NCI-H1092 (cell line): ENCODE results near the gene CAMK2D.

Experiments used
- DNase-seq: peaks from one replicate; lab custom pipeline; 2025; lab: John Stamatoyannopoulos, UW

Gene CAMK2D

GRCh38 chr4:113524096-113524495 lies 237.4 kb downstream of the CAMK2D start:
- DNase-seq, result no peak

- no peak for DNase-seq
Observed at GRCh38 chr4:113522433-113522832, 239.1 kb downstream of the CAMK2D start.

- no peak for DNase-seq
Observed at GRCh38 chr4:113513382-113513781, 248.2 kb downstream of the CAMK2D start.

GRCh38 chr4:113512880-113513279 lies 248.7 kb downstream of the CAMK2D start:
- no peak for DNase-seq

GRCh38 chr4:113511944-113512343 lies 249.6 kb downstream of the CAMK2D start:
- DNase-seq, result no peak

GRCh38 chr4:113509851-113510250 lies 251.7 kb downstream of the CAMK2D start:
- DNase-seq, result no peak

GRCh38 chr4:113505044-113505443 lies 256.5 kb downstream of the CAMK2D start:
- no peak for DNase-seq

- no peak for DNase-seq
Observed at GRCh38 chr4:113504422-113504821, 257.1 kb downstream of the CAMK2D start.

GRCh38 chr4:113503691-113504090 lies 257.8 kb downstream of the CAMK2D start:
- DNase-seq, result no peak

- DNase-seq, result no peak
Observed at GRCh38 chr4:113502906-113503305, 258.6 kb downstream of the CAMK2D start.

GRCh38 chr4:113502476-113502875 lies 259.1 kb downstream of the CAMK2D start:
- DNase-seq, result no peak

- DNase-seq, result no peak
Observed at GRCh38 chr4:113500424-113500823, 261.1 kb downstream of the CAMK2D start.

- DNase-seq, result no peak
Observed at GRCh38 chr4:113499696-113500095, 261.8 kb downstream of the CAMK2D start.

- DNase-seq, result no peak
Observed at GRCh38 chr4:113499166-113499565, 262.4 kb downstream of the CAMK2D start.

GRCh38 chr4:113497154-113497884 lies 264.2 kb downstream of the CAMK2D start:
- DNase-seq, result no peak

- no peak for DNase-seq
Observed at GRCh38 chr4:113496698-113497097, 264.8 kb downstream of the CAMK2D start.

GRCh38 chr4:113495790-113496189 lies 265.7 kb downstream of the CAMK2D start:
- no peak for DNase-seq

- DNase-seq, result no peak
Observed at GRCh38 chr4:113483131-113483530, 278.4 kb downstream of the CAMK2D start.

GRCh38 chr4:113482325-113482724 lies 279.2 kb downstream of the CAMK2D start:
- no peak for DNase-seq

GRCh38 chr4:113481820-113482219 lies 279.7 kb downstream of the CAMK2D start:
- no peak for DNase-seq

- DNase-seq, result no peak
Observed at GRCh38 chr4:113480109-113480508, 281.4 kb downstream of the CAMK2D start.

GRCh38 chr4:113478032-113478431 lies 283.5 kb downstream of the CAMK2D start:
- no peak for DNase-seq

GRCh38 chr4:113476800-113477199 lies 284.7 kb downstream of the CAMK2D start:
- DNase-seq, result no peak

- no peak for DNase-seq
Observed at GRCh38 chr4:113474017-113474416, 287.5 kb downstream of the CAMK2D start.
